Subcutaneous adipose tissue (tissue), 4 donors: ENCODE measurements around the gene SSTR1. TPM values are rescaled to one million over a fixed set of nuclear protein-coding genes. Genes with fewer than 3 reads are reported as not detected.

ENCODE experiments used
- CTCF ChIP-seq: fragments of 450-650 bp; IDR thresholded peaks from one replicate; pipeline ENCODE4 v1.5.1; 2016; ENCODE audit warnings: low read depth, mild to moderate bottlenecking, control low read depth, antibody characterized with exemption, moderate library complexity
- total RNA-seq, 4 donors: library from RNA; depleted of rRNA; stranded (reverse); fragments of >200 nt; gene quantifications; one replicate each; pipeline ENCODE4 v1.1.0, GENCODE V29; 2016

The SSTR1 gene
- total RNA-seq, 4 donors from 2014 or later: 0.17 to 0.94 TPM; not detected in 2

GRCh38 chr14:38184132-38184531 is 23.6 kb upstream of the SSTR1 start:
- TF ChIP-seq CTCF: no peak

- no peak for TF ChIP-seq CTCF
Measured at GRCh38 chr14:38185671-38186070, 22.0 kb upstream of the SSTR1 start.

GRCh38 chr14:38186216-38186615 is 21.5 kb upstream of the SSTR1 start:
- no peak for TF ChIP-seq CTCF

GRCh38 chr14:38187528-38187927 is 20.2 kb upstream of the SSTR1 start:
- TF ChIP-seq CTCF: no peak

- TF ChIP-seq CTCF: no peak
Measured at GRCh38 chr14:38189930-38190726, 17.6 kb upstream of the SSTR1 start.

- TF ChIP-seq CTCF: no peak
Measured at GRCh38 chr14:38197001-38197783, 10.5 kb upstream of the SSTR1 start.

- TF ChIP-seq CTCF: no peak
Measured at GRCh38 chr14:38197784-38198335, 9.8 kb upstream of the SSTR1 start.
